Measurements from ENCODE around the gene GNAL. TPM values are rescaled to one million over a fixed set of nuclear protein-coding genes. Genes with fewer than 3 reads are reported as not detected.

Gene GNAL
- total RNA-seq, 1 donor from 2014 or later = 14.7 TPM

GRCh38 chr18:11745521-11745920 is 56.5 kb downstream of the GNAL start:
- TF ChIP-seq CTCF (IDR thresholded peaks at IDR 0.05; ENCODE audit: insufficient read depth, low read length, poor library complexity, severe bottlenecking) = no peak
- DNase-seq (ENCODE audit: low read depth) = no peak
- Histone ChIP-seq H3K27me3 (ENCODE audit: control insufficient read depth, insufficient read depth, low read length) (peaks cover 3% of the 10 kb centered on the region), H3K36me3 (ENCODE audit: control insufficient read depth, insufficient read depth, low read length) (no peaks in the 10 kb centered on the region), H3K4me3 (ENCODE audit: low read depth, low read length) (no peak overlapping the region)

- no peaks in the 10 kb centered on the region for H3K36me3 ChIP-seq (ENCODE audit: control insufficient read depth, insufficient read depth, low read length)
- TF ChIP-seq CTCF (IDR thresholded peaks at IDR 0.05; ENCODE audit: insufficient read depth, low read length, poor library complexity, severe bottlenecking) = no peak
- DNase-seq (ENCODE audit: low read depth) = no peak
- peaks cover 18% of the 10 kb centered on the region for H3K27me3 ChIP-seq (ENCODE audit: control insufficient read depth, insufficient read depth, low read length)
- H3K4me3 ChIP-seq (ENCODE audit: low read depth, low read length) = no peak overlapping the region
These were observed 58.2 kb downstream of the GNAL start for GRCh38 chr18:11747286-11747685.

GRCh38 chr18:11747731-11748130 is 58.7 kb downstream of the GNAL start:
- no peak for DNase-seq (ENCODE audit: low read depth)
- Histone ChIP-seq H3K4me3 (ENCODE audit: low read depth, low read length) (no peak overlapping the region), H3K27me3 (ENCODE audit: control insufficient read depth, insufficient read depth, low read length) (peaks cover 21% of the 10 kb centered on the region), H3K36me3 (ENCODE audit: control insufficient read depth, insufficient read depth, low read length) (no peaks in the 10 kb centered on the region)
- TF ChIP-seq CTCF (IDR thresholded peaks at IDR 0.05; ENCODE audit: insufficient read depth, low read length, poor library complexity, severe bottlenecking) = no peak

- H3K4me3 ChIP-seq (ENCODE audit: low read depth, low read length) = no peak overlapping the region
- H3K27me3 ChIP-seq (ENCODE audit: control insufficient read depth, insufficient read depth, low read length) = peaks cover 22% of the 10 kb centered on the region
- H3K36me3 ChIP-seq (ENCODE audit: control insufficient read depth, insufficient read depth, low read length) = no peaks in the 10 kb centered on the region
- no peak for TF ChIP-seq CTCF (IDR thresholded peaks at IDR 0.05; ENCODE audit: insufficient read depth, low read length, poor library complexity, severe bottlenecking)
- no peak for DNase-seq (ENCODE audit: low read depth)
These were observed 60.2 kb downstream of the GNAL start for GRCh38 chr18:11749305-11749704.

GRCh38 chr18:11750171-11750570 is 61.1 kb downstream of the GNAL start:
- TF ChIP-seq CTCF (IDR thresholded peaks at IDR 0.05; ENCODE audit: insufficient read depth, low read length, poor library complexity, severe bottlenecking) = no peak
- no peak for DNase-seq (ENCODE audit: low read depth)
- peaks cover 22% of the 10 kb centered on the region for H3K27me3 ChIP-seq (ENCODE audit: control insufficient read depth, insufficient read depth, low read length)
- no peaks in the 10 kb centered on the region for H3K36me3 ChIP-seq (ENCODE audit: control insufficient read depth, insufficient read depth, low read length)
- H3K4me3 ChIP-seq (ENCODE audit: low read depth, low read length) = no peak overlapping the region

- Histone ChIP-seq H3K36me3 (ENCODE audit: control insufficient read depth, insufficient read depth, low read length) (no peaks in the 10 kb centered on the region), H3K4me3 (ENCODE audit: low read depth, low read length) (no peak overlapping the region), H3K27me3 (ENCODE audit: control insufficient read depth, insufficient read depth, low read length) (peaks cover 22% of the 10 kb centered on the region)
- no peak for DNase-seq (ENCODE audit: low read depth)
- TF ChIP-seq CTCF (IDR thresholded peaks at IDR 0.05; ENCODE audit: insufficient read depth, low read length, poor library complexity, severe bottlenecking) = no peak
These were observed 61.7 kb downstream of the GNAL start for GRCh38 chr18:11750581-11751310.

Data from kidney epithelial cell (primary cell).